SK-N-SH treated with all-trans-retinoic acid at 6 μM for 48 hours (cell line): ENCODE data around the gene NUP205.
A peak's percentile ranks its signal among the peaks of the same experiment; 100 is the strongest.

Experiments
- CREB5 ChIP-seq: fragments of 250-450 bp; sonication (Bioruptor Pico); IDR thresholded peaks from 2 replicates; pipeline ENCODE4 v1.5.1; 2020; ENCODE audit warnings: low read depth, mild to moderate bottlenecking, moderate library complexity
- ESRRG ChIP-seq: fragments of 250-450 bp; sonication (Bioruptor Pico); IDR thresholded peaks from 2 replicates; pipeline ENCODE4 v1.6.1; 2021; ENCODE audit warnings: mild to moderate bottlenecking
- GLIS3 ChIP-seq: fragments of 250-450 bp; sonication (Bioruptor Pico); IDR thresholded peaks from 2 replicates; pipeline ENCODE4 v1.5.0; 2020; ENCODE audit warnings: mild to moderate bottlenecking, moderate library complexity
- OSR1 ChIP-seq: fragments of 250-450 bp; sonication (Bioruptor Pico); IDR thresholded peaks from 2 replicates; pipeline ENCODE4 v1.8.0; 2022; ENCODE audit warnings: moderate library complexity, mild to moderate bottlenecking, inconsistent platforms
- POU6F1 ChIP-seq: fragments of 250-450 bp; sonication (Bioruptor Pico); IDR thresholded peaks from 2 replicates; pipeline ENCODE4 v1.8.0; 2021; ENCODE audit warnings: low read depth, mild to moderate bottlenecking, moderate library complexity, borderline replicate concordance
- RARB ChIP-seq: fragments of 250-450 bp; sonication (Bioruptor Pico); IDR thresholded peaks from 2 replicates; pipeline ENCODE4 v1.8.0; 2021; ENCODE audit warnings: mild to moderate bottlenecking, moderate library complexity

DNA sequence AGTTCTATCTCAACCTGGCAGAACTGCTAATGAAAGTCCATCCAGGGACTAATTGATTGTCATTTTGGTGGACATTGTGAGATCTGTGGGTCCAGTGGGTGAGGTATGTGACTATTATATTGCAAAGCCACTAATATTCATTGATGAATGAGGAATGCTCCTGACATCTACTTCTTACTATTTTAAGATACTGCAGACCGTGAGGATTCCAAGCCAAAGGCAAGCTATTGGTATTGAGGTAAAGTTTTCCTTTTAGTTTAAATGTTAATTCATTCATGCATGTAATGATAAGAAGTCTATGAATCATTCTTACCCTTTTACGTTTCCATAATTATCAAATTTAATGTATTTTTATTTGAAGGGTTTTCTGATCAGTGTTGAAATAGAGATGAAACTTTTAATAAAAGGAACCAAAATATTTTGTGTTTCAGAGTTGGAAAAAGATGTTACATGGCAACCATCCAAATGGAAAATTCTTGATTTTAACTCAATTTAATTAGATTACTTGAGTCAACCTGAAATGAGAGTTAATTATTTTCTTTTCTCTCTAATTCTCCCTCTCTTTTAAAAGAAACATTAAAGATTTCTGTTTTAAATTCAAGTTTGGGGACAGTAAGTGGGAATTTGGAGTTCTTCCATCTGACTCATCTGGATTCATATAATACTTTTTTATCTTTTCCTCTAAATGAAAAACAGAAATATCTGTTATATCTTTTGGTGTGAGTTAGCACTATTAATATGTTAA lies 39.6 kb downstream of the NUP205 start:
- TF ChIP-seq CREB5 (CRISPR knock-in tag) (0 out of 2 replicates have a peak, but pooled peaks have one; percentile 18), ESRRG (CRISPR knock-in tag) (no peak), GLIS3 (CRISPR knock-in tag) (no peak), OSR1 (CRISPR knock-in tag) (no peak), RARB (CRISPR knock-in tag) (no peak; the same call in 1 of the 2 replicates), POU6F1 (CRISPR knock-in tag) (peak; percentile 17; the same call in 1 of the 2 replicates)
